Upper lobe of left lung (tissue), 4 donors: ENCODE results near the gene GOLGA6D.
"Not testable (repeated sequence)": the region's sequence is repeated elsewhere in the genome, so short reads cannot be mapped to it uniquely, and the experiment has no call there.

Experiments used
- EP300 ChIP-seq, 4 donors: sonication (generic); formaldehyde crosslinking; IDR thresholded peaks; one replicate each; pipeline ENCODE4 v1.5.1; 2017; ENCODE audit warnings: antibody characterized with exemption in 4 of 4, control low read depth in 2 of 4
- POLR2A ChIP-seq, 4 donors: fragments of 450-650 bp; IDR thresholded peaks; one replicate each; pipeline ENCODE4 v1.5.1; 2016 to 2017; ENCODE audit warnings: antibody characterized with exemption in 4 of 4, mild to moderate bottlenecking in 2 of 4
- TF ChIP-seq, protein P1 (sequence below), 6 experiments: fragments of 450-650 bp in 4 of 6; fragments of 200-600 bp in 2 of 6; sonication (generic) in 2 of 6; IDR thresholded peaks; one replicate each; pipeline ENCODE4 v1.5.1; 2016 to 2019; ENCODE audit warnings: antibody characterized with exemption in 6 of 6

DNA sequence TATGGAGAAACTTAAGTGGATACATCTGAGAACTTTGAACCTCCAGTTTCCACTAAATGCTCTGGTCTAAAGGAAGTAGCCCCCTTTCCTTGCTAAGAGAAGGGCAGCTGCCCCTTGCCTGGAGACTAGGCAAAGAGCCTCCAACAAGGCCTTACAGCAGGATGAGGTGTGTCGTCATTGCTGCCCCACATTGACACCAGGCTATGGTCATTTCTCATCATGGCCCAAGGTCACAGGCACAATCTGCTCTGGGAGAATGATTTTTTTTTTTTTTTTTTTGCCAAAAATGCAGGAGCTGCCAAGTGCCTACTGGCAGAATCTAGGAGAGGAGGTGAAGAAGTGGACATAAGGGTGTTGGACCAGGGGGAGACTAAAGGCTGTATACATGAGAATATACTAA lies 36.9 kb upstream of the GOLGA6D start:
- TF ChIP-seq, protein P1, sequence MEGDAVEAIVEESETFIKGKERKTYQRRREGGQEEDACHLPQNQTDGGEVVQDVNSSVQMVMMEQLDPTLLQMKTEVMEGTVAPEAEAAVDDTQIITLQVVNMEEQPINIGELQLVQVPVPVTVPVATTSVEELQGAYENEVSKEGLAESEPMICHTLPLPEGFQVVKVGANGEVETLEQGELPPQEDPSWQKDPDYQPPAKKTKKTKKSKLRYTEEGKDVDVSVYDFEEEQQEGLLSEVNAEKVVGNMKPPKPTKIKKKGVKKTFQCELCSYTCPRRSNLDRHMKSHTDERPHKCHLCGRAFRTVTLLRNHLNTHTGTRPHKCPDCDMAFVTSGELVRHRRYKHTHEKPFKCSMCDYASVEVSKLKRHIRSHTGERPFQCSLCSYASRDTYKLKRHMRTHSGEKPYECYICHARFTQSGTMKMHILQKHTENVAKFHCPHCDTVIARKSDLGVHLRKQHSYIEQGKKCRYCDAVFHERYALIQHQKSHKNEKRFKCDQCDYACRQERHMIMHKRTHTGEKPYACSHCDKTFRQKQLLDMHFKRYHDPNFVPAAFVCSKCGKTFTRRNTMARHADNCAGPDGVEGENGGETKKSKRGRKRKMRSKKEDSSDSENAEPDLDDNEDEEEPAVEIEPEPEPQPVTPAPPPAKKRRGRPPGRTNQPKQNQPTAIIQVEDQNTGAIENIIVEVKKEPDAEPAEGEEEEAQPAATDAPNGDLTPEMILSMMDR (IDR thresholded peaks at IDR 0.05), result not testable (repeated sequence)
- TF ChIP-seq EP300, POLR2A (IDR thresholded peaks at IDR 0.05): not testable (repeated sequence)
